ENCODE measurements around the gene SIL1.
"Not testable (repeated sequence)": the region's sequence is repeated elsewhere in the genome, so short reads cannot be mapped to it uniquely, and the experiment has no call there.

Gene SIL1

GRCh38 chr5:138935466-138935865 is 262.7 kb downstream of the SIL1 start:
- no peak for DNase-seq

- no peak for DNase-seq
These were observed 263.2 kb downstream of the SIL1 start for GRCh38 chr5:138934971-138935370.

GRCh38 chr5:138933522-138934290 is 264.5 kb downstream of the SIL1 start:
- DNase-seq: no peak

GRCh38 chr5:138932171-138932810 is 265.9 kb downstream of the SIL1 start:
- no peak for DNase-seq

- DNase-seq: no peak
These were observed 267.6 kb downstream of the SIL1 start for GRCh38 chr5:138930371-138931097.

- DNase-seq: no peak
These were observed 268.6 kb downstream of the SIL1 start for GRCh38 chr5:138929571-138929955.

GRCh38 chr5:138927979-138928378 is 270.2 kb downstream of the SIL1 start:
- DNase-seq: no peak

GRCh38 chr5:138927544-138927943 is 270.6 kb downstream of the SIL1 start:
- no peak for DNase-seq

GRCh38 chr5:138926688-138927448 is 271.3 kb downstream of the SIL1 start:
- DNase-seq: no peak

GRCh38 chr5:138926257-138926656 is 271.9 kb downstream of the SIL1 start:
- no peak for DNase-seq

- DNase-seq: no peak
These were observed 273.0 kb downstream of the SIL1 start for GRCh38 chr5:138925090-138925635.

- DNase-seq: no peak
These were observed 275.7 kb downstream of the SIL1 start for GRCh38 chr5:138922494-138922893.

GRCh38 chr5:138921362-138921761 is 276.8 kb downstream of the SIL1 start:
- DNase-seq: not testable (repeated sequence)

GRCh38 chr5:138920181-138920580 is 278.0 kb downstream of the SIL1 start:
- DNase-seq: no peak

GRCh38 chr5:138918686-138919085 is 279.5 kb downstream of the SIL1 start:
- no peak for DNase-seq

- no peak for DNase-seq
These were observed 283.8 kb downstream of the SIL1 start for GRCh38 chr5:138914338-138914737.

GRCh38 chr5:138913773-138914172 is 284.4 kb downstream of the SIL1 start:
- no peak for DNase-seq

- no peak for DNase-seq
These were observed 286.1 kb downstream of the SIL1 start for GRCh38 chr5:138912093-138912492.

GRCh38 chr5:138911441-138911840 is 286.7 kb downstream of the SIL1 start:
- DNase-seq: no peak

- no peak for DNase-seq
These were observed 287.5 kb downstream of the SIL1 start for GRCh38 chr5:138910546-138911185.

- DNase-seq: no peak
These were observed 288.4 kb downstream of the SIL1 start for GRCh38 chr5:138909734-138910133.

- DNase-seq: no peak
These were observed 292.6 kb downstream of the SIL1 start for GRCh38 chr5:138905541-138905940.
